ENCODE results near the gene ANTXR2. TPM values are rescaled to one million over a fixed set of nuclear protein-coding genes. Genes with fewer than 3 reads are reported as not detected.

Gene ANTXR2
- total and polyA plus RNA-seq, 9 of the 15 experiments (the other 6 are each of a cell fraction or from before 2014, with no cell fraction given), result 10.1 to 83.8 (median 60.3) TPM

GRCh38 chr4:80086296-80086695, 13.3 kb upstream of the ANTXR2 start (continued):
- TF ChIP-seq PATZ1 (CRISPR knock-in tag; IDR thresholded peaks at IDR 0.05; ENCODE audit: borderline replicate concordance), result no peak
- TF ChIP-seq THRA (IDR thresholded peaks at IDR 0.05), result no peak
- no peak for TF ChIP-seq GATAD2A (IDR thresholded peaks at IDR 0.05)
- TF ChIP-seq MBD1 (CRISPR knock-in tag; IDR thresholded peaks at IDR 0.05), result no peak

- CTCF ChIA-PET (ENCODE audit: low intra/inter-chr PET ratio), result interaction anchor here (0.6 kb wide), 1 partner anchor 12 kb away, joined by 3 read pairs; no protein-coding TSS in a partner anchor
- WGBS (ENCODE audit: insufficient coverage, low coverage, missing lambda C conversion rate), result 82% methylated on average over 3 of the region's 3 CpGs
- no peaks in the 10 kb centered on the region; a peak in 1 of 5 replicates for H3K27me3 ChIP-seq (ENCODE audit: control insufficient read depth in 2 of 2, insufficient read depth in 2 of 2, low read length in 2 of 2)
- ATAC-seq (no peak), FAIRE-seq (peak; percentile 6), DNase-seq (ENCODE audit: extremely low read depth in 1 of 4, low spot score in 3 of 4) (no peak)
- in situ Hi-C loops (cut with MboI), result no loop called here
- H3K27ac ChIP-seq (ENCODE audit: extremely low read depth, low read depth, low read length), result no peak overlapping the region
- H3K9me1 ChIP-seq (ENCODE audit: control insufficient read depth, insufficient read depth, low read length), result no peaks in the 10 kb centered on the region
- H3K79me2 ChIP-seq (ENCODE audit: control insufficient read depth, insufficient read depth, low read length), result no peaks in the 10 kb centered on the region
- peaks cover 0 to 3% of the 10 kb centered on the region in 2 experiments; a peak in 1 of 5 replicates for H3K4me1 ChIP-seq (replicated peaks in 1 of 2; ENCODE audit: control insufficient read depth in 2 of 2, insufficient read depth in 2 of 2, low read length in 2 of 2)
- H4K20me1 ChIP-seq (replicated peaks; ENCODE audit: control insufficient read depth, insufficient read depth, low read length), result no peaks in the 10 kb centered on the region
- intact Hi-C loops (cut with micrococcal nuclease), result no loop called here
- H3K4me3 ChIP-seq, result no peak overlapping the region
- no peak overlapping the region for H3K9ac ChIP-seq (ENCODE audit: insufficient read depth in 1 of 2, low read depth in 2 of 2, low read length in 2 of 2)
- no peak overlapping the region for H2AFZ ChIP-seq (ENCODE audit: low read depth, low read length)
- H3K9me3 ChIP-seq (replicated peaks; ENCODE audit: control insufficient read depth, insufficient read depth, low read depth, low read length), result no peaks in the 10 kb centered on the region
- no peak overlapping the region for H3K4me2 ChIP-seq (ENCODE audit: insufficient read depth, low read length)
- no peaks in the 10 kb centered on the region for H3K36me3 ChIP-seq (ENCODE audit: control insufficient read depth, insufficient read depth, low read length)
- POLR2A ChIA-PET, result no interaction called here
- BruUV-seq (replicated peaks), result no TSS peak
- TF ChIP-seq RERE (CRISPR knock-in tag; IDR thresholded peaks at IDR 0.05; ENCODE audit: borderline replicate concordance) (no peak), ETV5 (CRISPR knock-in tag; IDR thresholded peaks at IDR 0.05; ENCODE audit: low read depth) (no peak), LEF1 (IDR thresholded peaks at IDR 0.05) (no peak), ZNF584 (CRISPR knock-in tag; IDR thresholded peaks at IDR 0.05; ENCODE audit: low read depth) (no peak)
Measured at GRCh38 chr4:80085081-80085480, 12.1 kb upstream of the ANTXR2 start.

All from K562 (cell line).